Left renal pelvis (tissue), 4 donors: Measurements from ENCODE around the gene NDUFA5. TPM values are rescaled to one million over a fixed set of nuclear protein-coding genes. Genes with fewer than 3 reads are reported as not detected.
"Not testable (repeated sequence)": the region's sequence is repeated elsewhere in the genome, so short reads cannot be mapped to it uniquely, and the experiment has no call there.

Experiments used
- DNase-seq, 4 donors: peaks; one replicate each; pipeline ENCODE4 v3.0.0-alpha.2; 2013; ENCODE audit warnings: low read depth in 4 of 4, low spot score in 3 of 4
- polyA plus RNA-seq, 4 donors: library from polyadenylated mRNA; unstranded; fragments of 120-200 nt; gene quantifications; one replicate each; pipeline ENCODE4 v1.2.1, GENCODE V29; 2013; ENCODE audit not compliant: insufficient read length in 4 of 4

The NDUFA5 gene
- polyA plus RNA-seq, 4 donors: 127 to 283 (median 213) TPM

DNA sequence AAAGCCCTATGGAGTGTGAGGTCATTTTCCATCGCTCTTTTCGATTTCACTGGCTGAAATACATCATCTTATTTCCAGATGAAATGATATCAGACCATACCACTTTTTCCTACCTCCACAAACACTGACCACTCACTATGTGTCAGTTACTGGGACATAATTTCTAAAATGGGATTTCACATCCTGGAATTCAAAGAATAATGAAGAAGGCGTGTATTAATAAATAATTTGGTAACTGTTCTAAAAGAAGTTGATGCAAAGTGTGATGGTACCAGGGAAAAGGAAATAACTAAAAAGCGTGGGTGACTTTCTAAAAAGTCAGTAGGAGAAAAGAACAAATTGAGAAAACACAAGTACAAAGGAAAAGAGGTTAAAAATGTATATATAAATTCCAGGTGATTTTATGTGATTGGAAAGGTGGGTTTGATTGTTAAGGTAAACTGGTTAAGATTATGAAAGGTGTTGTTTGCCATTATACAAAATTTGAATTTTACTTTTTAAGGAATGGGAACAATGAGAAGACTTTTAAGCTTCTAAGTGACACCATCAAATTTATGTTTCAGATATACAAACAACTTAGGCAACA, 764 bp upstream of the NDUFA5 start:
- no peak for DNase-seq

GRCh38 chr7:123557016-123557397, 611 bp downstream of the NDUFA5 start:
- peak in 1 of 4 donors; percentile 24 for DNase-seq

GRCh38 chr7:123555484-123555883, 2.1 kb downstream of the NDUFA5 start:
- no peak for DNase-seq

DNA sequence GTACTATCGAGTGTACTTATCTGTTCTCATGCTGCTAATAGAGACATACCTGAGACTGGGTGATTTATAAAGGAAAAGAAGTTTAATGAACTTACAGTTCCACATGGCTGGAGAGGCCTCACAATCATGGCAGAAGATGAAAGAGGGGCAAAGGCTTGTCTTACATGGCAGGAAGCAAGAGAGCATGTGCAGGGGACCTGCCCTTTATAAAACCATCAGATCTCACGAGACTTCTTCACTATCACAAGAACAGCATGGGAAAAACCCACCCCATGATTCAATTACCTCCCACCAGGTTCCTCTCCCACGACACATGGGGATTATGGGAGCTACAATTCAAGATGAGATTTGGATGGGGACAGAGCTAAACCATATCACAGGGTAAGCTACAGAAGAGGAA, 4.5 kb downstream of the NDUFA5 start:
- no peak for DNase-seq

GRCh38 chr7:123552641-123553040, 5.0 kb downstream of the NDUFA5 start:
- DNase-seq: no peak

- DNase-seq: not testable (repeated sequence)
Measured at GRCh38 chr7:123552134-123552533, 5.5 kb downstream of the NDUFA5 start.

- no peak for DNase-seq
Measured at GRCh38 chr7:123548406-123548805, 9.2 kb downstream of the NDUFA5 start.

DNA sequence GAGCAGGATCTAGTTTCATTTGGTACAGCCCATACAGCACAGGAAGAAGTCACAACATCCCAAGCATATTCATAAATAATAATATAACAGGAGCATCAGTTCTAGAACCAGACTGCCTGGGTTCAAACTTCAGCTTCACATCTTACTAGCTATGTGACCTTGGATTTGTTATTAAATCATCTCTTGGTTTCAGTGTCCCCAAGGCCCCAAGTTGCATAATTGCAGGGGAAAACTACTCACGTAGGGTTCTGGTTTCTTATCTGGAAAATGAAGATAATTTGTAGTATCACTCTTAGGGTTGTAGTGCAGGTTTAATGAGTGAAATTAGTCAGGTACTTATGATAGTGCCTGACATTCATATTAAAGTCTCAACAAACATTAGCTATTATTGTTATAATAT, 17.7 kb downstream of the NDUFA5 start:
- no peak for DNase-seq

- no peak for DNase-seq
Measured at GRCh38 chr7:123538897-123539296, 18.7 kb downstream of the NDUFA5 start.

DNA sequence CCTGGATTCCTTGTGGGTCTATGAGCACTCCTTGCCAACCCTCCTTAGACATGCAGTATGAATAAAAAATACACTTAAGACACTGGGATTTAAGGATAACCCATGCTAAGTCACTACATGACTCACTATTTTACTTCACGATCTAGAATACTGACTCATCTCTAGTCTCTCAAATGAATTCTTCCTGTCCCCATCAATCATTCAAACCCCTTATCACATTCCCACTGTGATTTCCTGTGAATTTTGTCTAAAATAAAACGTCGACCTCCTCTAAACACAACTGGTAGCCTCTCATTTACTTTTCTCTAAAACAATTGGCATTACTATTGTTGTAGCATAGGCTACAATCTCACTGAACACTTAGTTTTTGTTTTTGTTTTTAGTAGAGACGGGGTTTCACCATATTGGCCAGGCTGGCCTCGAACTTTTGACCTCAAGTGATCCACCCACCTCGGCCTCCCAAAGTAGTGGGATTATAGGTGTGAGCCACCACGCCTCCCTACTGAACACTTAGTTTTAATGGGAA, 19.4 kb downstream of the NDUFA5 start:
- no peak for DNase-seq

- no peak for DNase-seq
Measured at GRCh38 chr7:123537026-123537642, 20.5 kb downstream of the NDUFA5 start.

DNA sequence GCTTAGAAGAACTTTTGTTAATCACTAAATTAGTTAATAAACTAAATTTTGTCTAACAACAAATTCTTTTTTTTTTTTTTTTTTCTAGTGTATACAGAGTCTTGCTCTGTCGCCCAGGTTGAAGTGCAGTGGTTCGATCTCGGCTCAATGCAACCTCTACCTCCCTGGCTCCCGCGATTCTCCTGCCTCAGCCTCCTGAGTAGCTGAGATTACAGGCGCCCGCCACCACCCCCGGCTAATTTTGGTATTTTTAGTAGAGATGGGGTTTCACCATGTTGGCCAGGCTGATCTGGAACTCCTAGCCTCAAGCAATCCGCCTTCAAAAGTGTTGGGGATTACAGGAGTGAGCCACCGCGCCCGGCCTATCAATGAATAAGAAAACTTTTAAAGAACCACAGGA, 22.1 kb downstream of the NDUFA5 start:
- DNase-seq: no peak

GRCh38 chr7:123534383-123535260, 23.0 kb downstream of the NDUFA5 start, which contains the start of gene IQUB:
IQUB (minus strand) TSS chr7:123534595; CDS start chr7:123512340, 22,255 bp downstream.
- DNase-seq: peak; percentile 89 to 93 (median 90)

DNA sequence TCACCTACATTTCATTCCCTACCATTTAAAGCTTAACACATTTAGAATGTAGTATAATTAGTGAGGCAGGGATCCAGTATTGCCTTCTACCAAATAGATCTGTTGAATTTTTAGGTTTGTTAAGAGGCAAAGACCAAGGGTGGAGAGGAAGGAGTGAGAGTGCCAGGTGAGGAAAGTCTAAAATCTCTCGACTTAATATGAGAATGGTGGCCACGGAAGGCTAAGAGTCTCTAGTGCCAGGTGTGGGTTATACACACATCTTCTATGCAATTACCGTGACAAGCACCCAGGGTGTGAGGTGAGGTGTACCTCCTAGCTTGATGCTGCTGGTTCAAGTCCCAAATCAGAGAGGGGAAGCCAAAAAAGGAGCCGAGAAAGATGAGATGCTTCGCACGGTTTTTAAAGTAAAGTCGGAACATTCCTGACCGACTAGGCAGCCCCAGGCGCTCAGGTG, 23.7 kb downstream of the NDUFA5 start:
- DNase-seq: no peak

DNA sequence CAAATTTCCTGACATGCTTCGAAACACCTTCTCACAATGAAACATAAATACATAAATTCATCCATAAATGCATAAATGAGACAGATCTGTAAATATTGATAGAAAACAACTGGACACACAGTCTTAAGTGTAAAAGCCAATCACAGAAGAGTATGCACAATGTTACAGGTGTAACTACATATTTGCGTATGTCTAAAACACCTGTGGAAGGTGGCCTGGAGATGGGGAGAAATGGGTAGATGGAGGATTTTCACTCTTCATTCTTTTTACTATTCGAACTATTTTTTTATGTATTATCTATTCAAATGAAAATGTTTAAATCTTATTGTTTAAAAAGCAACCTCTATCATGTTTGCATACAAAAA, 24.1 kb downstream of the NDUFA5 start:
- DNase-seq: no peak

DNA sequence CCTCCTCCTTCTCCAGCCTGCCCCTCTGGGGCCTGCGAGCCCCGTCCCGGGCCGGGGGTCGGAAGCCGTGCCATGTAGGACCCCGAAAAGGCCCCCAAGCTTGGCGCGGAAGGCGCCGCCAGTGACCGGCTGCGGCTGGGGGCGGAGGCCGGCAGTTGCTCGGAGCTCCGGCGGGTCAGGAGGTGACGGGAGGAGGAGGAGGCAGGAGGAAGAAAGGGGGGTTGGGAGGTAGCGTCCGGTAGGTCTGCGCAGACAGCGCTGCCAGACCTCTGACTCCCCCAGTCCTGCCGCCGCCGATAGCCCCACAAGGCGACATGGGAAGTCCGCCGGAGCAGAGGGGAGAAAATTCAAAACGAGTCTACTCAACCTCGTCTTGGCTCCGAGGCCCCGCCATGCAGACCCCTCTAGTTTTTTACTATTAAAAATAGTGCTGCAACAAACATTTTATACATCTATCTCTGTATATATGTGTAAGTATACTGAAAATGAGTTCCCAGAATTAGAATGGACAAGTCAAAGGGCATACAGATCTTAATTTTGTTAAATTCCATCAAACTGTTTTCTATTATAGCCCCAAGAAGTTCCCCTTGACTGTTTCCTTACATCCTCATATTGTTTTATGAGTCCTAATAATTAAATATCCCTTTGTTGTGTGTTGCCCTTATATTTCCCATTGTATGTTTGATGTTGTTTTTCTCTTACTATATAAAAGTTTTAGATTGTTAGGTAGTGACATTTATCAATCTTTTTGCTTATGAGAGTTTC, 24.6 kb downstream of the NDUFA5 start:
- not testable (repeated sequence) for DNase-seq

DNA sequence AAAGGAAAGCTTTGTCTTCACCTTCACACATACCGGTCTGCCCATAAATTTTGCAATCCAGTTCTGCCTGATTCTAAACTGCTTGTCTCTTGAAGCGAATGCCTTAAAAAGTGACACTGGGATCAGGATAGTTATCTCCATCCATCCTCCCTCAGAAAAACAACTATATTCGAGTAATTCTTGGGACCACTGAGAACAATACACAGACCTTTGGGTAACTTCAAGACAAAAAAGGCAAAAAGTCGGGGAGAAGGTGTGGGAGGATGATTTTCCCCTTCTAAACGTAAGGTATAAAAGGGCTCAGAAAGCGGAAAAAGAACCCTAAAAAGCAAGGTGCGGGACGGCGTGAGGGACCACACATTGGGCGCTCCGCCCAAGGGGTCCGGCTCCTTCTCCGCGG, 25.3 kb downstream of the NDUFA5 start:
- not testable (repeated sequence) for DNase-seq

- DNase-seq: not testable (repeated sequence)
Measured at GRCh38 chr7:123530035-123530591, 27.5 kb downstream of the NDUFA5 start.

- DNase-seq: no peak
Measured at GRCh38 chr7:123528265-123528664, 29.4 kb downstream of the NDUFA5 start.

DNA sequence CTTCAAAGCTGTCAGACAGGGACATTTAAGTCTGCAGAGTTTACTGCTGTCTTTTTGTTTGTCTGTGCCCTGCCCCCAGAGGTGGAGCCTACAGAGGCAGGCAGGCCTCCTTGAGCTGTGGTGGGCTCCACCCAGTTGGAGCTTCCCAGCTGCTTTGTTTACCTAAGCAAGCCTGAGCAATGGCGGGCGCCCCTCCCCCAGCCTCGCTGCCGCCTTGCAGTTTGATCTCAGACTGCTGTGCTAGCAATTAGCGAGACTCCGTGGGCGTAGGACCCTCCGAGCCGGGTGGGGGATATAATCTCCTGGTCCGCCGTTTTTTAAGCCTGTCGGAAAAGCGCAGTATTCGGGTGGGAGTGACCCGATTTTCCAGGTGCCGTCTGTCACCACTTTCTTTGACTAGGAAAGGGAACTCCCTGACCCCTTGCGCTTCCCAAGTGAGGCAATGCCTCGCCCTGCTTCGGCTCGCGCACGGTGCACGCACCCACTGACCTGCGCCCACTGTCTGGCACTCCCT, 29.8 kb downstream of the NDUFA5 start:
- DNase-seq: not testable (repeated sequence)
